Muscle of leg (tissue), 11 donors: ENCODE data around the gene AMMECR1. TPM values are rescaled to one million over a fixed set of nuclear protein-coding genes. Genes with fewer than 3 reads are reported as not detected.
"Not testable (repeated sequence)": the region's sequence is repeated elsewhere in the genome, so short reads cannot be mapped to it uniquely, and the experiment has no call there.

Source experiments
- DNase-seq: peaks from one replicate; pipeline ENCODE4 v3.0.0; 2013
- H3K27ac ChIP-seq: one replicate; pipeline ENCODE4 v1.5.1; 2013; ENCODE audit warnings: mild to moderate bottlenecking, low read length, control low read depth
- H3K27me3 ChIP-seq: one replicate; pipeline ENCODE4 v1.6.1; 2013; ENCODE audit warnings: low read length; ENCODE audit not compliant: control insufficient read depth, insufficient read depth
- H3K36me3 ChIP-seq: one replicate; pipeline ENCODE4 v1.6.1; 2013; ENCODE audit warnings: low read length; ENCODE audit not compliant: control insufficient read depth, insufficient read depth
- H3K4me1 ChIP-seq: one replicate; pipeline ENCODE4 v1.6.1; 2013; ENCODE audit warnings: low read length; ENCODE audit not compliant: control insufficient read depth, insufficient read depth
- H3K4me3 ChIP-seq: one replicate; pipeline ENCODE4 v1.5.1; 2013; ENCODE audit warnings: low read length, control low read depth
- H3K9me3 ChIP-seq: replicated peaks from 2 replicates; pipeline ENCODE4 v1.6.1; 2013; ENCODE audit warnings: low read depth, low read length; ENCODE audit not compliant: control insufficient read depth
- WGBS: methylation state at CpG from one replicate; pipeline ENCODE4 v1.1.5; 2013; ENCODE audit warnings: missing lambda C conversion rate; ENCODE audit not compliant: insufficient coverage; 5-methylcytosine and 5-hydroxymethylcytosine counted together
- polyA plus RNA-seq, 8 donors: library from polyadenylated mRNA; unstranded; fragments of 120-200 nt; gene quantifications; one replicate each; pipeline versions ENCODE4 v1.2.1 to v1.2.3, GENCODE V29; 2013; ENCODE audit warnings: inconsistent platforms in 1 of 8, low replicate concordance in 1 of 8; ENCODE audit not compliant: insufficient read length in 8 of 8, insufficient read depth in 1 of 8
- total RNA-seq: library from RNA; stranded (reverse); fragments of 120-200 nt; gene quantifications from one replicate; pipeline ENCODE4 v1.2.4, GENCODE V29; 2013

AMMECR1 gene
- total and polyA plus RNA-seq, 9 donors = 7.1 to 10.3 (median 8.0) TPM

DNA sequence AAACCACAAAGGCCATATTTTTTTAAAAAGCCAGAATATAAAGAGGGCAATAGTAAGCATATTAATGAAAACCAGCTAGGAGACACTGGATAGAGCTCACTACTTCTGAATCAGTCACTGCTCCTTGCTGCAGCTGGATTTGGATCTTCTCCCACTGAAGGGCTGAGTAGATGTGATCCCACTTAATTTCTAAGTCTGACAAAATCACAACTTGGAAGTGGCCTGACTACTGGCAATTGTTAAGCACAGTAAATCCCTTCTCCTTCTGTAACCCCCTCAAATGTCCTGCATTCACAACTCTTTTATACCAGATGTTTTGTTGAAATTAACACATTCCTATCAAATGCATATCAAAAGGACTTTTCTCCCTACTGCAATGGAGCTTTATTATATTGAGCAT lies 72.9 kb downstream of the AMMECR1 start:
- Histone ChIP-seq H3K27ac (no peak overlapping the region), H3K27me3 (peaks cover 4% of the 10 kb centered on the region), H3K36me3 (no peaks in the 10 kb centered on the region), H3K4me3 (no peak overlapping the region), H3K4me1 (no peaks in the 10 kb centered on the region), H3K9me3 (no peaks in the 10 kb centered on the region)
- DNase-seq = peak; percentile 63

DNA sequence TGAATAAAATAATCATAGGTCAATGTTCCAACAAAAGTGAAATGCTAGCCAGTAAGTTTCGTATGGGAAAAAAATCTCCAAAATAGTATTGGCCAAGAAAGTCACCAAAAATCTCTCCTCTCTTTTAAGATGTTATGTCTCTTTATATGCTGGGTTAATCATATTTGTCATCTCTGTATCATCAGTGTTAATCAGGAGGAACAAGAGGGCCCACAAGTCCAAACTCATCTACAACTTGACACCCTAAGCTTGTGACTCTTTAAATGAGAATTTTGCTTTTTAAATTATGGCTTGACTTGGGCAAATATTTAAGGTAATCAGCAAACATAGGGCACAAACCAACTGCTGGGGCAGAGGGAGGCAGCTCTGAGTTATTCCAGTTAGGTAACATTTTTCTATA lies 75.5 kb downstream of the AMMECR1 start:
- no peaks in the 10 kb centered on the region for H3K9me3 ChIP-seq
- H3K36me3 ChIP-seq = no peaks in the 10 kb centered on the region
- no peak overlapping the region for H3K4me3 ChIP-seq
- no CpG with 5 or more reads among the region's 1 CpG for WGBS
- H3K4me1 ChIP-seq = no peaks in the 10 kb centered on the region
- no peak for DNase-seq
- no peak overlapping the region for H3K27ac ChIP-seq
- peaks cover 2% of the 10 kb centered on the region for H3K27me3 ChIP-seq

DNA sequence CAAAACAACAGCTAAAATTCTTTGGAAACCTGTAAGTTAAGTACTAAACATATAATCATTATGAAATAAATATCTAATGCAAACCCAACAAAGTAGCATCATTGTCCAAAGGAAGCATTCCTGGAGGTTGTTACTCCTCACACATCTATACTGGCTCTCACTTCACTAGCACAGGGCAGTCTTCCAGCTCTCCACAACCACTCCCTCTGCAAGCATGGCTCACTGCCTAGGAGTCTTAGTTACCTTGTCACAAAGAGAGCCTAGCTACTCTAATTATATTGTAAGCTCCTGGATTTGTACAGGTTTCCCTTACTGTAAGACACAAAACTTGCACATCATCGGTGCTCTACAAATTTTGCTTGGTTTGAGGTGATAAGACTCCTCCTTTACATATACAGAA lies 76.1 kb downstream of the AMMECR1 start:
- no peaks in the 10 kb centered on the region for H3K4me1 ChIP-seq
- H3K9me3 ChIP-seq = no peaks in the 10 kb centered on the region
- H3K27ac ChIP-seq = no peak overlapping the region
- H3K27me3 ChIP-seq = peaks cover 2% of the 10 kb centered on the region
- peak; percentile 73 for DNase-seq
- no peaks in the 10 kb centered on the region for H3K36me3 ChIP-seq
- no CpG with 5 or more reads among the region's 1 CpG for WGBS
- no peak overlapping the region for H3K4me3 ChIP-seq

DNA sequence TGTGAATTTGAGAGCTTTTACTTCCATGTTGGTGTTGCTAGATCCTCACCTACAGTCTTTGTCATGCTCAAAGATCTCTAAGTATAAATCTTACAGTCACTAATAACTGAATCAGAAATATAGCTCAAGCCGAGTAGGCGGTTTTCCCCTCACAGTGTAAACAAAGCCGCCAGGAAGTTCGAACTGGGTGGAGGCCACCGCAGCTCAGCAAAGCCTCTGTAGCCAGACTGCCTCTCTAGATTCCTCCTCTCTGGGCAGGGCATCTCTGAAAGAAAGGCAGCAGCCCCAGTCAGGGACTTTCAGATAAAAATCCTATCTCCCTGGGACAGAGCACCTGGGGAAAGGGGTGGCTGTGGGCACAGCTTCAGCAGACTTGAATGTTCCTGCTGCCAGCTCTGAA lies 79.6 kb downstream of the AMMECR1 start:
- H3K4me3 ChIP-seq, H3K9me3 ChIP-seq, DNase-seq, H3K36me3 ChIP-seq, H3K27me3 ChIP-seq, H3K4me1 ChIP-seq, H3K27ac ChIP-seq: not testable (repeated sequence)
- 60% methylated on average over 2 of the region's 5 CpGs for WGBS

DNA sequence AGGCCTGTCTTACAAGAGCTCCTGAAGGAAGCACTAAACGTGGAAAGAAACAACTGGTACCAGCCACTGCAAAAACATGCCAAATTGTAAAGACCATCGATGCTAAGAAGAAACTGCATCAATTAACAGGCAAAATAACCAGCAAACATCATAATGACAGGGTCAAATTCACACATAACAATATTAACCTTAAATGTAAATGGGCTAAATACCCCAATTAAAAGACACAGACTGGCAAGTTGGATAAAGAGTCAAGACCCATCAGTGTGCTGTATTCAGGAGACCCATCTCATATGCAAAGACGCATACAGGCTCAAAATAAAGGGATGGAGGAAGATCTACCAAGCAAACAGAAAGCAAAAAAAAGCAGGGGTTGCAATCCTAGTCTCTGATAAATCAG lies 86.4 kb downstream of the AMMECR1 start:
- not testable (repeated sequence) for H3K27me3 ChIP-seq, H3K9me3 ChIP-seq, H3K4me3 ChIP-seq, H3K36me3 ChIP-seq, H3K27ac ChIP-seq, DNase-seq, H3K4me1 ChIP-seq
- WGBS = no CpG with 5 or more reads among the region's 3 CpGs

DNA sequence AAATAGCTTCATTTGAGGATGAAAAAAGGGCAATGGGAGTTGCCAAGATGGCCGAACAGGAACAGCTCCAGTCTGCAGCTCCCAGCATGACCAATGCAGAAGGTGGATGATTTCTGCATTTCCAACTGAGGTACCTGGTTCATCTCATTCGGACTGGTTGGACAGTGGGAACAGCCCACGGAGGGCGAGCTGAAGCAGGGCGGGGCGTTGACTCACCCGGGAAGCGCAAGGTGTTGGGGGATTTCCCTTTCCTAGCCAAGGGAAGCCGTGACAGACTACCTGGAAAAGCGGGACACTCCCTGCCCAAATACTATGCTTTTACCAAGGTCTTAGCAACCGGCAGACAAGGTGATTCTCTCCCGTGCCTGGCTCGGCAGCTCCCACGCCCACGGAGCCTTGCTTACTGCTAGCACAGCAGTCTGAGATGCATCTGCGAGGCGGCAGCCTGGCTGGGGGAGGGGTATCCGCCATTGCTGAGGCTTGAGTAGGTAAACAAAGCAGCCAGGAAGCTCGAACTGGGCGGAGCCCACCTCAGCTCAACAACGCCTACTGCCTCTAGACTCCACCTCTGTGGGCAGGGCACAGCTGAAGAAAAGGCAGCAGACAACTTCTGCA lies 88.3 kb downstream of the AMMECR1 start:
- not testable (repeated sequence) for H3K4me1 ChIP-seq, H3K9me3 ChIP-seq, H3K36me3 ChIP-seq, H3K27me3 ChIP-seq, H3K27ac ChIP-seq, H3K4me3 ChIP-seq, DNase-seq
- 70% methylated on average over 11 of the region's 21 CpGs for WGBS

DNA sequence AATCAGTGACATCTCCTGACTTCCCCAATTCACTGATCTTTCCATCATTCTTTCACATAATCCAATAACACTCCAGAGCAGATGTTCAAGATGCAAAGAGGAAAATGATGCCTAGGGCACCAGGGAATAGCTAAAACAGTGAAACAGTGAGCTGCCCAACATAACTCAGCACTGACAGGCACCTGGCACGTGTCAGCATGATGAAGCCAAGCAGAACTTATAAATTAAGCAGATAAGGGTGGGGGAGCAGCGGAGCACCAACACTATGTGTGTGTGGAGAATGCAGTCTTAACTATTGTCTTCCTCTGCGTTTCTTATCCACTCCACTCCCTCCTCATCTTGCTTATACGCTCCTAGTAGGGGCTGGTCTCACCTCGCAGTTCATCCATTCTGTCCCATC lies 89.4 kb downstream of the AMMECR1 start:
- WGBS = 17% methylated on average over 1 of the region's 5 CpGs

DNA sequence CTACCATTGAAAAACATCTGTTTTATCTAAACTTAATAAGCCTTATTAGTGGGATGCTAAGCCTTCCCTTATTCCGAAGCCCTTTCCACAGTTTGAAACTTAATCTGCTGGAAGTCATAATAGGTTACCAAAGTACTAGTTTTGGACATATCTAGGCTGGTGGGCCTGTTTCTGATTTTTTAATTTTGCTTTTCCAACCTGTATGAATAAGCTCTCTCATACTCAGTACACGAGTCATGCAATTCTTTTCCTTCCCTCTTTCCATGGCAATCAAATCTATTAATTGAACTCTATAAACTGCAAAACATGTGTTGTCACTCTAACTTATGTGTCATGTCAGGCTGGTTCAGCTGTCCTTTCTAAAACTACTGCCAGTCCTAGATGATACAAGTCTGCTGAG lies 91.0 kb downstream of the AMMECR1 start:
- no peaks in the 10 kb centered on the region for H3K9me3 ChIP-seq
- H3K4me1 ChIP-seq = peaks cover 3% of the 10 kb centered on the region
- WGBS = 43% methylated on average over 1 of the region's 2 CpGs
- no peak overlapping the region for H3K27ac ChIP-seq
- no peak for DNase-seq
- H3K4me3 ChIP-seq = no peak overlapping the region
- H3K36me3 ChIP-seq = no peaks in the 10 kb centered on the region
- peaks cover 7% of the 10 kb centered on the region for H3K27me3 ChIP-seq

More for the DNA sequence above, 89.4 kb downstream of the AMMECR1 start:
- no peak for DNase-seq
- H3K27me3 ChIP-seq = peaks cover 6% of the 10 kb centered on the region
- peaks cover 3% of the 10 kb centered on the region for H3K4me1 ChIP-seq
- no peaks in the 10 kb centered on the region for H3K36me3 ChIP-seq
- H3K27ac ChIP-seq = no peak overlapping the region
- no peak overlapping the region for H3K4me3 ChIP-seq
- H3K9me3 ChIP-seq = no peaks in the 10 kb centered on the region

DNA sequence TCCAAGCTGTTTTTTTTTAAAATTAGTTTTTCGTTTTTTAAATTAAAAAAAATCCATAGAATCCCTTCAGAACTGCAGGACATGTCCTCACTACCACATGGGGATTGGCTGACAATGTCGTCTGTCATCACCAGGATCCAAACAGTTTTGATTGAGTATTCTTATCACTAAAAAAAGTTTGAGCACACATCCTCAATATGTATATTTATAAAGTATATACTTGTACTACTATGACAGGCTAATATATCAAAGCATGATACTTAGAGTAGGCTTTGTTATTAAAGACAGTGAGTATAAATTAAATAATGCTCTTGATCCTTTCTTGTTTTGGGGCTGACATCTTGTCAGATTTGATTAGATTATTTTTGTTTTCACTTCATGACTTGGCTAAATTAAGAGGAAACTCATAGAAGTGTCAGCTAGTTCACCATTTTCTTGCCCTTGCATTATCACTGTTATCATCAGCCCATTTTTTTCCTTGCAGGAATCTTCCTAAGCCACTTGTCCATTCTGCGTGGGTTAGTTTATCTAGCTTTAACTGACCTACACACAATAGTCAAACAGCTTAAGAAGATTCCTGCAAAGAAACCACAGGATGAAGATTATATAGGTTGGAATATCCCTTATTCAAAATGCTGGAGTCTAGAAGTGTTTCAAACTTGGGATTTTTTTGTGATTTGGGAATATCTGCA lies 92.8 kb downstream of the AMMECR1 start:
- Histone ChIP-seq H3K27ac (no peak overlapping the region), H3K4me3 (no peak overlapping the region), H3K36me3 (no peaks in the 10 kb centered on the region), H3K9me3 (no peaks in the 10 kb centered on the region), H3K4me1 (peaks cover 3% of the 10 kb centered on the region), H3K27me3 (peaks cover 7% of the 10 kb centered on the region)
- no peak for DNase-seq
- no CpG with 5 or more reads among the region's 3 CpGs for WGBS

DNA sequence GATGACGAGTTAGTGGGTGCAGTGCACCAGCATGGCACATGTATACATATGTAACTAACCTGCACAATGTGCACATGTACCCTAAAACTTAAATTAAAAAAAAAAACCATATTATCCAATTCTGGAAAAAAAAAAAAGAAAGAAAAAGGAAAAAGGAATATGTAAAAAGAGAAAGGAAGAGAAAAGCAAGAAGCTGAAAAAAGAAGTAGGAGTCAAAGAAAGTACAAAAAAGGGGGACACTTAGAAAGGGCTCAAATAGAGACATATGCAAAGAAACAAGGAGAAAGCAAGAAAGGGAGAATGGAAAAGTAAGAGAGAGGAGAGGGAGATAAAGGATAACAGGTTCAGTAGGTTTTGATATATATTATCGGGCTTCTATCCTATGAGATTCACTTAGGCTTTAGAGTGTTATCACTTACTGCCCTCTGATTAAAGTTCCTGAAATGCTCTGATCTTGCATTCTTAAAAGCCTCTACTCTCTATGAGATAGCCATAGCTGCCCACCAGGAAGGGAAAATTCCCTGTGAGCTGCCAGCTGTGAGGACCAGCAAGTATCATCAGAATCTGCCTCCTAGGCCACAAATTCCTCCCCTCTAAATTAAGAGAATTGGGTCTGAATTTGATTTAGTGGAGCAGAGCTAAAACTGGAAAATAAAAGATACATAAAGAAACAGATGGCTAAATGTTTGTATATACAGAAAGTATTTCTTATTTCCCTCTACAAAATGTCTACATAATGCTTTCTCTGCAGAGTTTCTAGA lies 95.2 kb downstream of the AMMECR1 start:
- no CpG with 5 or more reads among the region's 2 CpGs for WGBS
- Histone ChIP-seq H3K27ac (no peak overlapping the region), H3K4me1 (no peaks in the 10 kb centered on the region), H3K27me3 (peaks cover 2% of the 10 kb centered on the region), H3K36me3 (no peaks in the 10 kb centered on the region), H3K9me3 (no peaks in the 10 kb centered on the region), H3K4me3 (no peak overlapping the region)
- DNase-seq = no peak
